CD4-positive, alpha-beta T cell treated with Interleukin-15 for 1 hour (primary cell): ENCODE results near the gene SPTBN4.
A peak's percentile ranks its signal among the peaks of the same experiment; 100 is the strongest.

Experiments used
- DNase-seq: peaks from one replicate; pipeline ENCODE4 v3.0.0-alpha.2; 2020

Gene SPTBN4

DNA sequence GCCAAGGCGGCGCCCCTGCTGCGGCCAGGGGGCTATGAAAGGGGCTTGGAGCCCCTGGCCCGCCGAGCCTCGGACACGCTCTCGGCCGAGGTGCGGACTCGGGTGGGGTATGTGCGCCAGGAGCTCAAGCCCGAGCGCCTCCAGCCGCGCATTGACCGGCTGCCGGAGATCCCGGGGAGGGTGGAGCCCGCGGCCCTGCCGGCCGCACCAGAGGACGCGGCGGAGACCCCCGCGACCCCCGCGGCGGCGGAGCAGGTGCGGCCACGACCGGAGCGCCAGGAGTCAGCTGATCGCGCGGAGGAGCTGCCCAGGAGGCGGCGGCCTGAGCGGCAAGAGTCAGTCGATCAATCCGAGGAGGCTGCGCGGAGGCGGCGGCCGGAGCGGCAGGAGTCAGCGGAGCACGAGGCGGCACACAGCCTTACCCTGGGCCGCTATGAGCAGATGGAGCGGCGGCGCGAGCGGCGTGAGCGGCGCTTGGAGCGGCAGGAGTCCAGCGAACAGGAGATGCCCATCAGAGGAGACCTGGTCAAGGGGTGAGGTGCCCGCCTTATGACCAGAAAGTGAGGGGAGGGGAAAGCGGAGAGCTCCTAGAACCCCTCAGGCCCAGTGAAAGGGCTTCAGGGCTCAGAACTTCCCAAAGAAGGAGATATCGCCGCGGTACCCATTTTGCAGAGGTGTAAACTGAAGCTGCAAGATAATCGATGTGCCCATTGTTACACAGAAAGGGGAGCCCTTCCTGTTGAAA, 101.1 kb downstream of the SPTBN4 start:
- DNase-seq = no peak

- peak; percentile 99 for DNase-seq
Measured at GRCh38 chr19:40570313-40571004, 103.7 kb downstream of the SPTBN4 start.

- no peak for DNase-seq
Measured at GRCh38 chr19:40571005-40571318, 104.2 kb downstream of the SPTBN4 start.

DNA sequence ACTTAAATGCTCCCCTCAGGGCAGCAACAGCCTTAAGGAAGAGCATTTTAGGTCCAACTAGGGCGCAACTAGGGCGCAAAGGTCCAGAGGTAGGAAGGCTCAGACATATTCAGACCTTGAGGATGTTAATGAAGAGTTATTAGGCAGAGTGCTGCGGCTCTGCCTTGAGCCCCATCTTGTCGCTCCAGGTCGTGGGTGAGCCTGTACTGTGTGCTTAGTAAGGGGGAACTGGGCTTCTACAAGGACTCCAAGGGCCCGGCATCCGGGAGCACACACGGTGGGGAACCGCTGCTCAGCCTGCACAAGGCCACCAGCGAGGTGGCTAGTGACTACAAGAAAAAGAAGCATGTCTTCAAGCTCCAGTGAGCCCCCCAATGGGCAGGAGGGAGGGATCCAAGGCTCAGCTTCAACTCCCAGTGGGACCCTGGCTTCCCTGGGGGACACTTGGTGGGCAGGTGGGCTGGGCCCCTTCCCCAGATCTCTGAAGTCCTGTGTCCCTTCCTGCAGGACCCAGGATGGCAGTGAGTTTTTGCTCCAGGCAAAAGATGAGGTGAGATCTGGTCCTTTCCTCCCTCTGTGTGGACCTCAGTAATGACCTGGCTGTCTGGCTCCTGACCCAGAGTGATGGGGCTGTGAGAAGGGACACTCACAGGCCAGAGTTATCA, 105.2 kb downstream of the SPTBN4 start:
- no peak for DNase-seq

DNA sequence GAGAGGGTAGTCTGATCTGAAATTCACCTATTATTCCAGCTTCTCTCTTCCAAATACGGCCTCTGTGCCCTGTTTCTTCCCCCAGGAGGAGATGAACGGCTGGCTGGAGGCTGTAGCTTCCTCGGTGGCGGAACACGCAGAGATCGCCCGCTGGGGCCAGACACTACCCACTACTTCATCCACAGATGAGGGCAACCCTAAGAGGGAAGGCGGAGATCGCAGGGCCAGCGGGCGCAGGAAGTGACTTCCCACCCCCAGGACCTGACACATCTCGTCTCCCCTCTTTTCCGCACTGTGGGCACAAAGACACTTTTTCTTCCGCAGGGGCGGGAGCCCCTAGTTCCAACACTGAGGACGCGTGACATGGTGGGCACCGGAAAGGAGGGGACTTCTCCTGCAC, 108.5 kb downstream of the SPTBN4 start:
- DNase-seq = no peak

DNA sequence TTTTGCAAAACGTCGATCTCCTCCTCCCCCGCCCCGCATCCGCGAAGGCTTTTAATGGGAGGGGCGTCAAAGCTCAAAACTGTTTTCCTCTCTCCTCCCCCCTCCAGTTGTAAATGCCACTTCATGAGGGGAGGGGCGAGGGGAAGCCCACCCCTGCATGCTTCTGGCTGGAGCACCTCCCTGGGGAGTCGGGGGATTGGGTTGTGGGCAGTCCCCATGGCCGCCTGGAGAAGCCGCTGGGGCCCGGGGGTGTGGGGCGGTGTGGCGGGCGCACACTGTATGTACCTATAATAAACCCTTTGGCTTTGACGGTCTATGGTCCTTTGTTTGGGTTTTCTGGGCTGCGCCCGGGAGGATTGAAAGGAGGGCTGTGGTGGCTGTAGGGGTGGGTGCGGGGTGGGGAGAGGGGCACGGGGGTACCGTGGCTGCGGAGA, 109.4 kb downstream of the SPTBN4 start:
- DNase-seq = no peak

- peak; percentile 92 for DNase-seq
Measured at GRCh38 chr19:40576585-40577451, 110.0 kb downstream of the SPTBN4 start, which contains the start of gene SHKBP1. TSS of gene SHKBP1 (plus strand) at chr19:40576873. CDS start at chr19:40576900, 27 bp downstream.

GRCh38 chr19:40578442-40578908, 111.7 kb downstream of the SPTBN4 start:
- DNase-seq = peak; percentile 50

DNA sequence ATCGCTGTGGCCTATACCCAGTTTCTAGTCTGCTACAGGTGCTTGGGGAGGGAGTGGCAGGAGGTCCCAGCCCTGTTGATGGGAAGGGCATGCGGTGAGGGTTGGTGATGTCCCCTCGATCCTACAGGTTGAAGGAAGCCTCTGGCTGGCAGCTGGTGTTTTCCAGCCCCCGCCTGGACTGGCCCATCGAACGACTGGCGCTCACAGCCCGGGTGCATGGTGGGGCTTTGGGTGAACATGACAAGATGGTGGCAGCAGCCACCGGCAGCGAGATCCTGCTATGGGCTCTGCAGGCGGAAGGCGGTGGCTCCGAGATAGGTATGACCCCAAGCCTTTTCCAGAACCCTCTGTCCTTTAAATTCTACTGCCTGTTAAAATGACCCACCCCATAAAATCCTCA, 113.8 kb downstream of the SPTBN4 start:
- DNase-seq = no peak

GRCh38 chr19:40581531-40581930, 114.7 kb downstream of the SPTBN4 start:
- DNase-seq = no peak

DNA sequence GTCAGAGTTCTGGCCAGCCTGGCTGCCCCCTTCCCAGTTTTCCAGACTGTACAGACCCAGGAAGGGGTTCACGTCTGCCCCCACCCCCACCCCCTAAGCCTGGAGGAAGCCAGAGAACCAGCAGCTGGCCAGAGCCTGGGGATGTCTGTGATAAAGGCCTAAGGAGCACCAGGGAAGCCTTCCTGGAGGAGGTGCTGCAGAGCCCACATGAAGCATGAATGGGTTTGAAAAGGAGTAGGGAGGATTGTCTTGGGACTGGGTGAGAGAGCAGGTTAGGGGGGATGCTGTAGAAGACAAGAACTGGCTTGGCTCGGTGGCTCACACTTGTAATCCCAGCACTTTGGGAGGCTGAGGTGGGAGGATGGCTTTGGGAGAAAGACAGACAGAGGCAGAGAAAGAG, 115.7 kb downstream of the SPTBN4 start:
- DNase-seq = no peak

DNA sequence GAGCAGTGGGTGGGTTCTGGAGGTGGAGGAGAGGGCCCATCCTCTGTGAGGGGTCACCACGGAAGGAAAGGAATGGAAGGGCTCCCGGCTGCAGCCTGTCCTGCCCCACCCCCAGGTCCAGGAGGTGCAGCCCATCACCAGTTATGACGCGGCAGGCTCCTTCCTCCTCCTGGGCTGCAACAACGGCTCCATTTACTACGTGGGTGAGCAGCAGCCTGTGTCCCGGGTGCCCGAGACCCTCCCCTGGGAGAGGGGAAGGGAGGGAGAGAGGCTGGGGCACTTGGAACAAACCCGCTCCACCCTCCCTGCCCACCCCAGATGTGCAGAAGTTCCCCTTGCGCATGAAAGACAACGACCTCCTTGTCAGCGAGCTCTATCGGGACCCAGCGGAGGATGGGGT, 116.5 kb downstream of the SPTBN4 start:
- no peak for DNase-seq

- no peak for DNase-seq
Measured at GRCh38 chr19:40584007-40584406, 117.2 kb downstream of the SPTBN4 start.

DNA sequence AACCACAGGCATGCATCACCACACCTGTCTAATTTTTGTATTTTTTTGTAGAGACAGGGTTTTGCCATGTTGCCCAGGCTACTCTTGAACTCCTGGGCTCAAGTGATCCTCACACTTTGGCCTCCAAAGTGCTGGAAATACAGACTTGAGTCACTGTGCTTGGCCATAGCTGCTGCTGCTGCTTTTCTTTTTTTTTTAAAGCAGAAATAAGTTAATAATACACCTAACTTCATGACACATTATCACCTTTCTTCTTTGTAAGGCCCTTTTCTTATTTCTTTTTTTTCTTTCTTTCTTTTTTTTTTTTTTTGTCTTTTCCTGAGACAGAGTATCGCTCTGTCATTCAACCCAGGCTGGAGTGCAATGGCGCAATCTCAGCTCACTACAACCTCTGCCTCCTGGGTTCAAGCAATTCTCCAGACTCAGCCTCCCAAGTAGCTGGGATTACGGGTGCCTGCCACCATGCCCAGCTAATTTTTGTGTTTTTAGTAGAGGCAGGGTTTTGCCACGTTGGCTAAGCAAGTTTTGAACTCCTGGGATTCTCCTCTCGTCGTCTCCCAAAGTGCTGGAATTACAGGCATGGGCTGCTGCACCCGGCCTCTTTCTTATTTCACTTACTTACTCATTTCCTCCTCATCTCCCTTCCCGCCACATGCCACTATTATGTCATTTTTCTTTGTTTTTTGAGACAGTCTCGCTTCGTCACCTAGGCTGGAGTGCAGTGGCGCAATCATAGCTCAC, 118.6 kb downstream of the SPTBN4 start:
- peak; percentile 52 for DNase-seq

GRCh38 chr19:40585982-40586422, 119.2 kb downstream of the SPTBN4 start:
- DNase-seq = no peak

- no peak for DNase-seq
Measured at GRCh38 chr19:40586611-40587010, 119.8 kb downstream of the SPTBN4 start.

DNA sequence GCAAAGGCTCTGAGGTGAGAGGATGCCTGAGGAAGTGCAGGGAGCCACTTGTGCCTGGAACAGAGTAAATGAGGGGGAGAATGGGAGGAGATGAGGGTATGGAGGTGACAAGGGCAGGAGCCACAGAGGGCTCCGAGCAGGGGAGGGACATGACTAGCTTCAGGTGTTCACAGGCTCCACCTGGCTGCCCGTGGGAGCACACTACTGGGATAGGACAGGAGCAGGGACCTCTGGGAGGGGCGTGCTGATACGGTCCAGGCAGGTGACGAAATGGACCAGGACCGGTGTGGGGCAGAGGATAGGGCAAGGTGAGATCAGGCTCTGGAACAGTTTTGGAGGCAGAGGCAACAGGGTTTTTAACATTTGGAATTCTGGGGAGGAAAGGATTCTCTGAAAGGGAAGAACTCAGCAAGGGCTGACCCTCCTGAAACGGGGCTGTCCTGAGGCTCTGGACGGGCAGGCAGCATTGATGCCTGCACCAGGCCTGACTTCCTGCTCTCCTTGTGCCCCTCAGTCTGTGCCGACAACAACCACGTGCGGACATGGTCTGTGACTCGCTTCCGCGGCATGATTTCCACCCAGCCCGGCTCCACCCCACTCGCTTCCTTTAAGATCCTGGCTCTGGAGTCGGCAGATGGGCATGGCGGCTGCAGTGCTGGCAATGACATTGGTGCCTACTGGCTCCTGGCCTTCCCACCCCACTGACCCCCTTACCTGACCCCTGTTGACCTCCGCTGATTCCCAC, 121.5 kb downstream of the SPTBN4 start:
- DNase-seq = no peak

GRCh38 chr19:40588926-40589569, 122.2 kb downstream of the SPTBN4 start:
- DNase-seq = no peak

GRCh38 chr19:40589591-40590429, 123.0 kb downstream of the SPTBN4 start:
- no peak for DNase-seq
